Fibroblast of the aortic adventitia (primary cell): ENCODE data around the gene TP53INP2. TPM values are rescaled to one million over a fixed set of nuclear protein-coding genes. Genes with fewer than 3 reads are reported as not detected.
"Not testable (repeated sequence)": the region's sequence is repeated elsewhere in the genome, so short reads cannot be mapped to it uniquely, and the experiment has no call there.

Experiments used
- DNase-seq: peaks from one replicate; pipeline ENCODE4 v3.0.0-alpha.2; 2010; ENCODE audit warnings: low read depth
- H3K4me3 ChIP-seq: 2 replicates; pipeline ENCODE4 v1.5.1; 2011; ENCODE audit warnings: low read depth, mild to moderate bottlenecking, control low read depth, low read length, moderate library complexity
- CTCF ChIP-seq: IDR thresholded peaks from 2 replicates; pipeline ENCODE4 v1.5.1; 2011; ENCODE audit warnings: mild to moderate bottlenecking, low read length, control low read depth, inconsistent platforms; ENCODE audit not compliant: insufficient read depth
- total RNA-seq: library from RNA; depleted of rRNA; stranded (reverse); fragments of >200 nt; gene quantifications from 2 replicates; pipeline ENCODE4 v1.2.3, GENCODE V29; 2012; ENCODE audit warnings: low replicate concordance

The TP53INP2 gene
- total RNA-seq, 1 donor = 2.5 TPM

GRCh38 chr20:34717230-34718095, 13.3 kb downstream of the TP53INP2 start:
- no peak overlapping the region for H3K4me3 ChIP-seq
- TF ChIP-seq CTCF = no peak
- no peak for DNase-seq

- H3K4me3 ChIP-seq, DNase-seq: not testable (repeated sequence)
Measured at GRCh38 chr20:34719242-34720017, 15.3 kb downstream of the TP53INP2 start.

- DNase-seq = no peak
- TF ChIP-seq CTCF = no peak
- no peak overlapping the region for H3K4me3 ChIP-seq
Measured at GRCh38 chr20:34720266-34720665, 16.1 kb downstream of the TP53INP2 start.

GRCh38 chr20:34722560-34722959, 18.4 kb downstream of the TP53INP2 start:
- not testable (repeated sequence) for H3K4me3 ChIP-seq, DNase-seq

GRCh38 chr20:34724172-34724571, 20.0 kb downstream of the TP53INP2 start:
- no peak for DNase-seq
- no peak overlapping the region for H3K4me3 ChIP-seq
- no peak for TF ChIP-seq CTCF

GRCh38 chr20:34729416-34729815, 25.3 kb downstream of the TP53INP2 start:
- no peak overlapping the region for H3K4me3 ChIP-seq
- TF ChIP-seq CTCF = no peak
- DNase-seq = no peak

GRCh38 chr20:34732523-34732922, 28.4 kb downstream of the TP53INP2 start:
- no peak for TF ChIP-seq CTCF
- no peak overlapping the region for H3K4me3 ChIP-seq
- no peak for DNase-seq
